Endothelial cell (in vitro differentiated cells): ENCODE measurements around the gene WDR7. TPM values are rescaled to one million over a fixed set of nuclear protein-coding genes. Genes with fewer than 3 reads are reported as not detected.

ENCODE experiments used
- DNase-seq: peaks from one replicate; pipeline ENCODE4 v3.0.0; 2021; ENCODE audit warnings: low spot score
- H3K27ac Mint-ChIP-seq: one replicate; pipeline ENCODE4 v1.8.0; 2021; ENCODE audit warnings: mixed read lengths, inconsistent platforms; ENCODE audit not compliant: unreplicated experiment
- H3K27me3 Mint-ChIP-seq: one replicate; pipeline ENCODE4 v1.8.0; 2021; ENCODE audit warnings: mild to moderate bottlenecking, moderate library complexity, mixed read lengths, inconsistent platforms; ENCODE audit not compliant: unreplicated experiment
- H3K36me3 Mint-ChIP-seq: one replicate; pipeline ENCODE4 v1.8.0; 2021; ENCODE audit warnings: mild to moderate bottlenecking, low read depth, mixed read lengths, inconsistent platforms; ENCODE audit not compliant: unreplicated experiment
- H3K4me1 Mint-ChIP-seq: one replicate; pipeline ENCODE4 v1.8.0; 2021; ENCODE audit warnings: mild to moderate bottlenecking, mixed read lengths, inconsistent platforms; ENCODE audit not compliant: unreplicated experiment
- H3K4me3 Mint-ChIP-seq: one replicate; pipeline ENCODE4 v1.8.0; 2021; ENCODE audit warnings: mild to moderate bottlenecking, mixed read lengths, inconsistent platforms; ENCODE audit not compliant: unreplicated experiment
- H3K9me3 Mint-ChIP-seq: one replicate; pipeline ENCODE4 v1.8.0; 2021; ENCODE audit warnings: mixed read lengths, inconsistent platforms; ENCODE audit not compliant: unreplicated experiment
- CTCF ChIP-seq: fragments of 200-600 bp; sonication (generic); IDR thresholded peaks from one replicate; pipeline ENCODE4 v1.5.0; 2021; ENCODE audit warnings: antibody characterized with exemption; ENCODE audit not compliant: unreplicated experiment
- total RNA-seq: library from RNA; stranded (reverse); fragmentation: NEBNext Ultra II Directional; extraction: Animal tissue kit (Norgen Biotek cat#: 25700); gene quantifications from one replicate; pipeline ENCODE4 v1.2.1, GENCODE V29; 2021; ENCODE audit not compliant: unreplicated experiment

Gene WDR7
- total RNA-seq, 1 donor from 2014 or later: 42.0 TPM

- no peak for TF ChIP-seq CTCF
- H3K36me3 Mint-ChIP-seq: peaks cover 11% of the 10 kb centered on the region
- no peak overlapping the region for H3K27ac Mint-ChIP-seq
- H3K27me3 Mint-ChIP-seq: peaks cover 2% of the 10 kb centered on the region
- H3K4me3 Mint-ChIP-seq: no peak overlapping the region
- DNase-seq: no peak
- no peaks in the 10 kb centered on the region for H3K4me1 Mint-ChIP-seq
- H3K9me3 Mint-ChIP-seq: no peaks in the 10 kb centered on the region
These were observed 180.8 kb downstream of the WDR7 start for GRCh38 chr18:56831988-56832387.

- no peak overlapping the region for H3K27ac Mint-ChIP-seq
- H3K4me1 Mint-ChIP-seq: no peaks in the 10 kb centered on the region
- H3K4me3 Mint-ChIP-seq: no peak overlapping the region
- DNase-seq: no peak
- H3K36me3 Mint-ChIP-seq: peaks cover 6% of the 10 kb centered on the region
- H3K9me3 Mint-ChIP-seq: no peaks in the 10 kb centered on the region
- H3K27me3 Mint-ChIP-seq: peaks cover 5% of the 10 kb centered on the region
- TF ChIP-seq CTCF: no peak
These were observed 184.2 kb downstream of the WDR7 start for GRCh38 chr18:56835331-56835730.

DNA sequence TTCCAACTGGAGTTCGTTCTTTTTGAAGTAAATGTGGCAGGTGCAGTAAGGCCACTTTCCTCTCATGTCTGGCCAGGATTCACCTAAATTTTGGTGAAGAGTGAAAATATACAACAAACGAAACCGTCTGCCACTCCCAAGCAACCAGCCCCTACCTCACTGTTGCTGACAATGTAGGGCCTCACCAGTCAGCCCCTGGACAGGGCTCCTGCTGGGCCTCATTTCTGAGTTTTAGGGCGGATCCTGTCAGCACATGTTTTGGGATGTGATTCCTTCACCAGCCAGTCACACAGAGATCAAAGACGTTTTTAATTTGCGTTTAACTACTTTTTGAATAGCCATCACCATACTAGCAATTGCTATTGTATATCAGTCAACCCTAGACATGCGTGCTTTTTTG, 185.0 kb downstream of the WDR7 start:
- no peaks in the 10 kb centered on the region for H3K4me1 Mint-ChIP-seq
- DNase-seq: no peak
- no peaks in the 10 kb centered on the region for H3K9me3 Mint-ChIP-seq
- peaks cover 2% of the 10 kb centered on the region for H3K36me3 Mint-ChIP-seq
- no peak overlapping the region for H3K27ac Mint-ChIP-seq
- peaks cover 3% of the 10 kb centered on the region for H3K27me3 Mint-ChIP-seq
- H3K4me3 Mint-ChIP-seq: no peak overlapping the region
- TF ChIP-seq CTCF: no peak

DNA sequence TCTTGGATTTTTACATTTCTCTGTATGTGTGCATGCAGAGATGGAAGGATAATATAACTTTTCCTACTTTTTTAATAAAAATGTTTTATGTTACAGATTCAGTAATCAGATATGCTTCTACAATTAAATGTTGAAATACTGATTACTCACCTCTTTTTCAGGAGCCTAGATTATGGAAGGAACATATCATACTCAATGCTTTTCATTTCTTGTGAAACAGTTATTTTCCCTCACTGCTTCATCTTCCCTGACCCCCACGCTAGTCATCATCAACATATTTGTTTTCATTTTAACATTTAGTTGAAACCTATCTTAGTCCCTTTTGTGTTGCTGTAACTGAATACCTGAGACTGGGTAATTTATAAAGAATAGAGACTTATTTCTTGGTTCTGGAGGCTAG, 190.7 kb downstream of the WDR7 start:
- no peak for TF ChIP-seq CTCF
- no peak overlapping the region for H3K4me3 Mint-ChIP-seq
- H3K4me1 Mint-ChIP-seq: peaks cover 4% of the 10 kb centered on the region
- DNase-seq: no peak
- peaks cover 3% of the 10 kb centered on the region for H3K27me3 Mint-ChIP-seq
- H3K9me3 Mint-ChIP-seq: no peaks in the 10 kb centered on the region
- no peak overlapping the region for H3K27ac Mint-ChIP-seq
- H3K36me3 Mint-ChIP-seq: peaks cover 3% of the 10 kb centered on the region

GRCh38 chr18:56843241-56843640, 192.1 kb downstream of the WDR7 start:
- H3K4me3 Mint-ChIP-seq: no peak overlapping the region
- peaks cover 4% of the 10 kb centered on the region for H3K4me1 Mint-ChIP-seq
- no peaks in the 10 kb centered on the region for H3K9me3 Mint-ChIP-seq
- TF ChIP-seq CTCF: no peak
- no peak overlapping the region for H3K27ac Mint-ChIP-seq
- H3K36me3 Mint-ChIP-seq: peaks cover 7% of the 10 kb centered on the region
- peaks cover 3% of the 10 kb centered on the region for H3K27me3 Mint-ChIP-seq
- DNase-seq: no peak
